GM12878 (cell line): ENCODE measurements around the gene SBF2. TPM values are rescaled to one million over a fixed set of nuclear protein-coding genes. Genes with fewer than 3 reads are reported as not detected.

Source experiments
- BCL11A ChIP-seq: IDR thresholded peaks from 2 replicates; pipeline ENCODE4 v1.6.1; 2011; ENCODE audit warnings: low read depth, low read length
- CHD1 ChIP-seq: IDR thresholded peaks from 2 replicates; pipeline ENCODE4 v1.6.1; 2012; ENCODE audit warnings: low read depth, low read length, improper control_type of control experiment
- CHD2 ChIP-seq: IDR thresholded peaks from 2 replicates; pipeline ENCODE4 v1.6.1; 2011; ENCODE audit warnings: low read depth, low read length, improper control_type of control experiment, borderline replicate concordance
- EZH2 ChIP-seq: IDR thresholded peaks from 2 replicates; pipeline ENCODE4 v1.6.1; 2012; ENCODE audit warnings: low read depth, mild to moderate bottlenecking, control low read depth, inconsistent platforms, low read length, borderline replicate concordance; ENCODE audit not compliant: control insufficient read depth
- FOS ChIP-seq: IDR thresholded peaks from 3 replicates; pipeline ENCODE4 v1.6.1; 2011; ENCODE audit warnings: borderline replicate concordance; ENCODE audit not compliant: insufficient read length; ENCODE audit errors: extremely low read depth
- MEF2A ChIP-seq: IDR thresholded peaks from 2 replicates; pipeline ENCODE4 v1.6.1; 2011; ENCODE audit warnings: low read depth, mild to moderate bottlenecking, low read length, moderate library complexity; ENCODE audit not compliant: insufficient read depth
- MTA2 ChIP-seq: fragments of 450-650 bp; IDR thresholded peaks from 2 replicates; pipeline ENCODE4 v1.6.1; 2016; ENCODE audit warnings: low read depth, mild to moderate bottlenecking, moderate library complexity
- MXI1 ChIP-seq: fragments of 150-350 bp; IDR thresholded peaks from 2 replicates; pipeline ENCODE4 v1.6.1; 2011; ENCODE audit warnings: low read depth, mild to moderate bottlenecking, inconsistent platforms, low read length, improper control_type of control experiment
- NR2C1 ChIP-seq: fragments of 450-650 bp; IDR thresholded peaks from 2 replicates; pipeline ENCODE4 v1.6.1; 2017; ENCODE audit warnings: antibody characterized with exemption, mild to moderate bottlenecking, moderate library complexity
- NRF1 ChIP-seq: conservative IDR thresholded peaks from 2 replicates; pipeline ENCODE4 v1.6.1; 2011; ENCODE audit warnings: mild to moderate bottlenecking, low read depth, low read length, improper control_type of control experiment
- PML ChIP-seq: IDR thresholded peaks from 2 replicates; pipeline ENCODE4 v1.6.1; 2012; ENCODE audit warnings: low read length, inconsistent platforms
- POLR2AphosphoS5 ChIP-seq: IDR thresholded peaks from 2 replicates; pipeline ENCODE4 v1.6.1; 2011; ENCODE audit warnings: mild to moderate bottlenecking, low read length, inconsistent platforms
- POU2F2 ChIP-seq: IDR thresholded peaks from 3 replicates; pipeline ENCODE4 v1.6.1; 2011; ENCODE audit warnings: low read depth, mild to moderate bottlenecking, low read length, borderline replicate concordance
- RAD21 ChIP-seq: IDR thresholded peaks from 2 replicates; pipeline ENCODE4 v1.6.1; 2011; ENCODE audit warnings: mild to moderate bottlenecking, low read depth, low read length, moderate library complexity; ENCODE audit not compliant: insufficient read depth
- RB1 ChIP-seq: fragments of 450-650 bp; formaldehyde crosslinking; IDR thresholded peaks from 2 replicates; pipeline ENCODE4 v1.6.1; 2017; ENCODE audit warnings: mild to moderate bottlenecking, borderline replicate concordance
- REST ChIP-seq: IDR thresholded peaks from 2 replicates; pipeline ENCODE4 v1.6.1; 2012; ENCODE audit warnings: mild to moderate bottlenecking, low read depth, low read length
- RUNX3 ChIP-seq: IDR thresholded peaks from 2 replicates; pipeline ENCODE4 v1.6.1; 2012; ENCODE audit warnings: low read length, inconsistent platforms
- SMAD1 ChIP-seq: fragments of 450-650 bp; IDR thresholded peaks from 2 replicates; pipeline ENCODE4 v1.6.1; 2018; ENCODE audit warnings: mild to moderate bottlenecking, low read depth; ENCODE audit not compliant: partially characterized antibody
- SREBF2 ChIP-seq: IDR thresholded peaks from 2 replicates; pipeline ENCODE4 v1.6.1; 2012; ENCODE audit warnings: mild to moderate bottlenecking, low read length
- TBL1XR1 ChIP-seq: IDR thresholded peaks from 2 replicates; pipeline ENCODE4 v1.6.1; 2012; ENCODE audit warnings: low read depth, low read length, improper control_type of control experiment
- TCF12 ChIP-seq: IDR thresholded peaks from 2 replicates; pipeline ENCODE4 v1.6.1; 2011; ENCODE audit warnings: low read depth, mild to moderate bottlenecking, low read length
- ZBTB33 ChIP-seq: fragments of 450-650 bp; IDR thresholded peaks from 2 replicates; pipeline ENCODE4 v1.6.1; 2017; ENCODE audit warnings: mild to moderate bottlenecking
- polyA plus RNA-seq, 11 experiments: library from polyadenylated mRNA; depleted of rRNA in 4 of 11; unstranded in 6 of 11; stranded (reverse) in 5 of 11; fragments of >200 nt; fragmentation: Nextera tagmentation in 4 of 11; fragmentation: Illumina TruSeq in 1 of 11; extraction: Ambion mirVana in 4 of 11; extraction: Trizol in 1 of 11; gene quantifications; 1 replicate in 1 of 11; 2 replicates in 10 of 11; pipeline versions ENCODE4 v1.2.1 to v1.2.3, GENCODE V29; 2011 to 2016; ENCODE audit warnings: inconsistent platforms in 2 of 11, missing spikeins in 2 of 11, low read depth in 1 of 11
- total RNA-seq, 4 experiments: library from RNA; depleted of rRNA in 3 of 4; stranded (reverse); fragments of >200 nt in 3 of 4; fragmentation: Illumina TruSeq in 1 of 4; extraction: Trizol in 1 of 4; gene quantifications; 2 replicates each; pipeline versions ENCODE4 v1.2.1 to v1.2.3, GENCODE V29; 2013 to 2021
- TF ChIP-seq, protein P1 (sequence below): fragments of 450-650 bp; IDR thresholded peaks from 2 replicates; pipeline ENCODE4 v1.6.1; 2018; ENCODE audit warnings: mild to moderate bottlenecking, low read depth, moderate library complexity; ENCODE audit not compliant: partially characterized antibody

Gene SBF2
- total and polyA plus RNA-seq, 10 of the 15 experiments (the other 5 are each of a cell fraction or from before 2014, with no cell fraction given): 0.24 to 2.3 (median 1.1) TPM

GRCh38 chr11:10307400-10308200 is 13.6 kb upstream of the SBF2 start (continued):
- peak; percentile 86 for TF ChIP-seq RAD21
- TF ChIP-seq NR2C1: no peak
- TF ChIP-seq TBL1XR1: peak; percentile 68; the same call in 1 of the 2 replicates
- TF ChIP-seq MXI1: peak; percentile 68; the same call in 1 of the 2 replicates
- no peak for TF ChIP-seq POU2F2
- TF ChIP-seq REST: no peak
- no peak for TF ChIP-seq CHD1
- TF ChIP-seq TCF12: peak; percentile 87
- no peak for TF ChIP-seq SREBF2
- TF ChIP-seq RUNX3: peak; percentile 77
- TF ChIP-seq NRF1: no peak
- TF ChIP-seq MTA2: peak; percentile 61; the same call in 1 of the 2 replicates
- no peak for TF ChIP-seq POLR2AphosphoS5
- no peak for TF ChIP-seq SMAD1
- no peak for TF ChIP-seq EZH2
- TF ChIP-seq RB1: peak; percentile 70; the same call in 1 of the 2 replicates
- TF ChIP-seq FOS: no peak
- TF ChIP-seq MEF2A: no peak
- no peak; the same call in 1 of the 2 replicates for TF ChIP-seq BCL11A
- TF ChIP-seq CHD2: no peak; the same call in 1 of the 2 replicates
- TF ChIP-seq ZBTB33: no peak; the same call in 1 of the 2 replicates
- TF ChIP-seq, protein P1, sequence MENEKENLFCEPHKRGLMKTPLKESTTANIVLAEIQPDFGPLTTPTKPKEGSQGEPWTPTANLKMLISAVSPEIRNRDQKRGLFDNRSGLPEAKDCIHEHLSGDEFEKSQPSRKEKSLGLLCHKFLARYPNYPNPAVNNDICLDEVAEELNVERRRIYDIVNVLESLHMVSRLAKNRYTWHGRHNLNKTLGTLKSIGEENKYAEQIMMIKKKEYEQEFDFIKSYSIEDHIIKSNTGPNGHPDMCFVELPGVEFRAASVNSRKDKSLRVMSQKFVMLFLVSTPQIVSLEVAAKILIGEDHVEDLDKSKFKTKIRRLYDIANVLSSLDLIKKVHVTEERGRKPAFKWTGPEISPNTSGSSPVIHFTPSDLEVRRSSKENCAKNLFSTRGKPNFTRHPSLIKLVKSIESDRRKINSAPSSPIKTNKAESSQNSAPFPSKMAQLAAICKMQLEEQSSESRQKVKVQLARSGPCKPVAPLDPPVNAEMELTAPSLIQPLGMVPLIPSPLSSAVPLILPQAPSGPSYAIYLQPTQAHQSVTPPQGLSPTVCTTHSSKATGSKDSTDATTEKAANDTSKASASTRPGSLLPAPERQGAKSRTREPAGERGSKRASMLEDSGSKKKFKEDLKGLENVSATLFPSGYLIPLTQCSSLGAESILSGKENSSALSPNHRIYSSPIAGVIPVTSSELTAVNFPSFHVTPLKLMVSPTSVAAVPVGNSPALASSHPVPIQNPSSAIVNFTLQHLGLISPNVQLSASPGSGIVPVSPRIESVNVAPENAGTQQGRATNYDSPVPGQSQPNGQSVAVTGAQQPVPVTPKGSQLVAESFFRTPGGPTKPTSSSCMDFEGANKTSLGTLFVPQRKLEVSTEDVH: no peak
- TF ChIP-seq PML: no peak
